Left lung (tissue), 10 donors: Measurements from ENCODE around the gene POU6F2. TPM values are rescaled to one million over a fixed set of nuclear protein-coding genes. Genes with fewer than 3 reads are reported as not detected.

ENCODE experiments used
- ATAC-seq: fragments of 200-7000 bp; cut with Tn5 transposase; one replicate; pipeline ENCODE4 v1.9.1; 2020; ENCODE audit warnings: moderate library complexity
- DNase-seq, 4 donors: peaks; one replicate each; pipeline ENCODE4 v3.0.0-alpha.2; 2013 to 2020
- H3K27ac ChIP-seq, 2 donors: fragments of 200-600 bp; sonication (generic) in 1 of 2; one replicate each; pipeline versions ENCODE4 v1.5.0 to v1.8.0; 2020 to 2021
- H3K27me3 ChIP-seq, 2 donors: fragments of 200-600 bp; sonication (generic) in 1 of 2; one replicate each; pipeline versions ENCODE4 v1.5.0 to v1.8.0; 2020 to 2021
- H3K36me3 ChIP-seq, 2 donors: fragments of 200-600 bp; sonication (generic) in 1 of 2; one replicate each; pipeline versions ENCODE4 v1.5.0 to v1.8.0; 2020 to 2021
- H3K4me1 ChIP-seq, 2 donors: fragments of 200-600 bp; one replicate each; pipeline ENCODE4 v1.8.0; 2021
- H3K4me3 ChIP-seq, 2 donors: fragments of 200-600 bp; sonication (generic) in 1 of 2; one replicate each; pipeline versions ENCODE4 v1.5.0 to v1.8.0; 2020 to 2021; ENCODE audit warnings: mild to moderate bottlenecking in 1 of 2
- H3K9me3 ChIP-seq, 2 donors: fragments of 200-600 bp; sonication (generic) in 1 of 2; one replicate each; pipeline versions ENCODE4 v1.5.0 to v1.8.0; 2020 to 2021
- intact Hi-C, 2 donors: fragments of 100-400 bp; cut with DNase I; formaldehyde crosslinking; loops; one replicate each; pipeline versions ENCODE4 v1.11.2 to v1.14.2; 2022
- polyA plus RNA-seq, 6 donors: library from polyadenylated mRNA; unstranded; fragments of 120-200 nt; gene quantifications; one replicate each; pipeline ENCODE4 v1.2.1, GENCODE V29; 2013; ENCODE audit not compliant: insufficient read length in 6 of 6
- total RNA-seq, 2 donors: library from RNA; stranded (reverse); fragmentation: NEBNext Ultra II Directional; extraction: Animal tissue kit (Norgen Biotek cat#: 25700); gene quantifications; one replicate each; pipeline ENCODE4 v1.2.1, GENCODE V29; 2021
- TF ChIP-seq, protein P1 (sequence below), 2 donors: fragments of 200-600 bp; sonication (generic) in 1 of 2; IDR thresholded peaks; one replicate each; pipeline versions ENCODE4 v1.5.0 to v1.8.0; 2021; ENCODE audit warnings: antibody characterized with exemption in 2 of 2
- donor health status: DM: no; HTN: yes; CAD: no.
- donor health status: DM: no; HTN: no; CAD: no.

The POU6F2 gene
- total and polyA plus RNA-seq, 8 donors: 0.08 to 0.32 (median 0.18) TPM; not detected in 3

GRCh38 chr7:39199006-39199405, 221.3 kb downstream of the POU6F2 start:
- H3K27ac ChIP-seq: no peak overlapping the region
- no peak for ATAC-seq
- H3K36me3 ChIP-seq: no peaks in the 10 kb centered on the region
- H3K4me3 ChIP-seq: no peak overlapping the region
- H3K27me3 ChIP-seq: no peaks in the 10 kb centered on the region
- intact Hi-C loops: no loop called here
- no peaks in the 10 kb centered on the region for H3K9me3 ChIP-seq
- no peaks in the 10 kb centered on the region for H3K4me1 ChIP-seq
- TF ChIP-seq, protein P1, sequence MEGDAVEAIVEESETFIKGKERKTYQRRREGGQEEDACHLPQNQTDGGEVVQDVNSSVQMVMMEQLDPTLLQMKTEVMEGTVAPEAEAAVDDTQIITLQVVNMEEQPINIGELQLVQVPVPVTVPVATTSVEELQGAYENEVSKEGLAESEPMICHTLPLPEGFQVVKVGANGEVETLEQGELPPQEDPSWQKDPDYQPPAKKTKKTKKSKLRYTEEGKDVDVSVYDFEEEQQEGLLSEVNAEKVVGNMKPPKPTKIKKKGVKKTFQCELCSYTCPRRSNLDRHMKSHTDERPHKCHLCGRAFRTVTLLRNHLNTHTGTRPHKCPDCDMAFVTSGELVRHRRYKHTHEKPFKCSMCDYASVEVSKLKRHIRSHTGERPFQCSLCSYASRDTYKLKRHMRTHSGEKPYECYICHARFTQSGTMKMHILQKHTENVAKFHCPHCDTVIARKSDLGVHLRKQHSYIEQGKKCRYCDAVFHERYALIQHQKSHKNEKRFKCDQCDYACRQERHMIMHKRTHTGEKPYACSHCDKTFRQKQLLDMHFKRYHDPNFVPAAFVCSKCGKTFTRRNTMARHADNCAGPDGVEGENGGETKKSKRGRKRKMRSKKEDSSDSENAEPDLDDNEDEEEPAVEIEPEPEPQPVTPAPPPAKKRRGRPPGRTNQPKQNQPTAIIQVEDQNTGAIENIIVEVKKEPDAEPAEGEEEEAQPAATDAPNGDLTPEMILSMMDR (IDR thresholded peaks at IDR 0.05): no peak
- DNase-seq: no peak

DNA sequence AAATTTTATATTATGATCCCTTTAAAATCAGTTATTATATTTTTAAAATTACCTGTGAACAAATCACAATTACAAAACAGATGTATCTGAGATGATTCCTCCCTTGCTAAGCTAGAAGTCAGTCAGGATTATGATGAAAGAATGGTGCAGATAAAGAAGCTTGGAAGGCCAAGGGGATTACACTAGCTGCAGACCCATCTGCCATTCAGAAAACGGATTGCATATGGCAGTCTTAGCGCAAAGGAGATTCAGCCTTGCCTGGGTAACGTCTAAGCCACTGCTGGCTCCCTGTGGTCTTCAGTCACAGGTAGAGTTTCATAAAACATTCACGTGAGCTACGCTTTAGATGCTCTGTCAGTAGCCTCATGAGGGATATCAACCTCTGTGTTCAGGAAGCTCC, 222.2 kb downstream of the POU6F2 start:
- intact Hi-C loops: no loop called here
- no peak for ATAC-seq
- no peak overlapping the region for H3K27ac ChIP-seq
- DNase-seq: no peak
- H3K27me3 ChIP-seq: no peaks in the 10 kb centered on the region
- H3K36me3 ChIP-seq: no peaks in the 10 kb centered on the region
- TF ChIP-seq, protein P1 (IDR thresholded peaks at IDR 0.05): no peak
- no peak overlapping the region for H3K4me3 ChIP-seq
- H3K4me1 ChIP-seq: no peaks in the 10 kb centered on the region
- H3K9me3 ChIP-seq: no peaks in the 10 kb centered on the region

GRCh38 chr7:39202041-39202440, 224.3 kb downstream of the POU6F2 start:
- intact Hi-C loops: no loop called here
- no peak for ATAC-seq

DNA sequence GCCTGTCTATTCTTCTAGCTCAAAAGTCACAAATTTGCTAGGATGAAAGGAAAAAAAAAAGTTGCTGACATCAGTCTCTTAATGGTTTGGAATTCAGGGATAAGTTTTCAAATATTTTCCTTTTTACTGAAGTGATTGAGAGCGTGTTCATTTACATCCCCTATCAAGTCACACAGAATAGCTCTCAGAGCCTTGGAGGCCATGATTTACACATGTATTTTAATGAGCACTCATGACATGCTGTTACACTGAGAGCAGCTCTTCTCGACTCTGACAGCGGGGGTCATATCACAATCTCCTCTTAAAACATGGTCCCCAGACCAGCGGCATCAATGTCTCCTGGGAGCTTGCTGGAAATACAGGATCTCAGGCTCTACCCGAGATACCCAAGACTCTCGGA, 232.7 kb downstream of the POU6F2 start:
- no peak for ATAC-seq
- no peak for DNase-seq

More at GRCh38 chr7:39202041-39202440, 224.3 kb downstream of the POU6F2 start:
- no peaks in the 10 kb centered on the region for H3K9me3 ChIP-seq
- DNase-seq: no peak
- no peaks in the 10 kb centered on the region for H3K36me3 ChIP-seq
- H3K27ac ChIP-seq: no peak overlapping the region
- TF ChIP-seq, protein P1 (IDR thresholded peaks at IDR 0.05): no peak
- H3K4me1 ChIP-seq: no peaks in the 10 kb centered on the region
- H3K4me3 ChIP-seq: no peak overlapping the region
- H3K27me3 ChIP-seq: no peaks in the 10 kb centered on the region

DNA sequence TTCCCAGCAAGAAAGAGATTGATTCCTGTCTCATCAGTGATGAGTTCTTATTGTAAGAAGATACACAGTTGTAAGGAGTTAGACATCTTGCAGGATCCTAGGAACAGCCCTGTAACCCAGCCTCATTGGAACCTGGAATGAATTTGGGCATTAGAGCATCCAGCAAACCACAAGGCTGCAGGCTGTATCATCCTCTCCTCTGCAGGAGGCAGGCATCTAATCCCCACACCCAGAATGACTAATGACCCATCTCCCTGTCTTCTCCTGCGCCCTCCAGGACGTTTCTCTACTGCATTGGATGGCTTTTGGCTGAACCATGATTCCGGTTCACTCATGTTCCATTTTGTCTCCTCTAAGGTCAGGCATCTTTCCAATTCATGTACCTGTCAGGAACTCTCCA, 233.9 kb downstream of the POU6F2 start:
- no peaks in the 10 kb centered on the region for H3K4me1 ChIP-seq
- DNase-seq (no peak), ATAC-seq (no peak)
- H3K27me3 ChIP-seq: no peaks in the 10 kb centered on the region
- intact Hi-C loops: no loop called here
- TF ChIP-seq, protein P1 (IDR thresholded peaks at IDR 0.05): no peak
- H3K36me3 ChIP-seq: no peaks in the 10 kb centered on the region
- no peak overlapping the region for H3K27ac ChIP-seq
- no peak overlapping the region for H3K4me3 ChIP-seq
- H3K9me3 ChIP-seq: no peaks in the 10 kb centered on the region

More for the DNA sequence above, 232.7 kb downstream of the POU6F2 start:
- Histone ChIP-seq H3K4me1 (no peaks in the 10 kb centered on the region), H3K27ac (no peak overlapping the region), H3K4me3 (no peak overlapping the region), H3K36me3 (no peaks in the 10 kb centered on the region), H3K9me3 (no peaks in the 10 kb centered on the region), H3K27me3 (no peaks in the 10 kb centered on the region)
- TF ChIP-seq, protein P1 (IDR thresholded peaks at IDR 0.05): no peak
- intact Hi-C loops: no loop called here
